D721Med (cell line): Measurements from ENCODE around the gene LPXN.

Experiments
- DNase-seq: peaks from one replicate; pipeline ENCODE4 v3.0.0; 2011; ENCODE audit warnings: low spot score; ENCODE audit not compliant: insufficient read length
- FAIRE-seq: peaks from 2 replicates; lab custom pipeline; 2011; peaks lifted over from hg19 to GRCh38; lab: Jason Lieb, UNC
- CTCF ChIP-seq: IDR thresholded peaks from 2 replicates; pipeline ENCODE4 v1.5.1; 2012; ENCODE audit warnings: mild to moderate bottlenecking, control low read depth; ENCODE audit not compliant: insufficient read depth; ENCODE audit errors: missing control alignments

LPXN gene

GRCh38 chr11:58596621-58597020 is 21.0 kb upstream of the LPXN start:
- FAIRE-seq (no peak), DNase-seq (no peak)
- no peak for TF ChIP-seq CTCF

GRCh38 chr11:58594826-58595225 is 19.2 kb upstream of the LPXN start:
- FAIRE-seq (no peak), DNase-seq (no peak)
- no peak for TF ChIP-seq CTCF

- DNase-seq (no peak), FAIRE-seq (no peak)
- TF ChIP-seq CTCF, result no peak
Observed at GRCh38 chr11:58592760-58593472, 17.3 kb upstream of the LPXN start.

GRCh38 chr11:58591659-58592058 is 16.0 kb upstream of the LPXN start:
- DNase-seq (no peak), FAIRE-seq (no peak)
- TF ChIP-seq CTCF, result no peak

GRCh38 chr11:58586998-58587397 is 11.3 kb upstream of the LPXN start:
- no peak for TF ChIP-seq CTCF
- no peak for DNase-seq
- FAIRE-seq, result no peak

- no peak for FAIRE-seq
- DNase-seq, result no peak
- TF ChIP-seq CTCF, result no peak
Observed at GRCh38 chr11:58582437-58582836, 6.8 kb upstream of the LPXN start.

GRCh38 chr11:58580311-58580710 is 4.7 kb upstream of the LPXN start:
- FAIRE-seq, result no peak
- no peak for DNase-seq
- TF ChIP-seq CTCF, result no peak
